Measurements from ENCODE around the gene SYNE2.

DNA sequence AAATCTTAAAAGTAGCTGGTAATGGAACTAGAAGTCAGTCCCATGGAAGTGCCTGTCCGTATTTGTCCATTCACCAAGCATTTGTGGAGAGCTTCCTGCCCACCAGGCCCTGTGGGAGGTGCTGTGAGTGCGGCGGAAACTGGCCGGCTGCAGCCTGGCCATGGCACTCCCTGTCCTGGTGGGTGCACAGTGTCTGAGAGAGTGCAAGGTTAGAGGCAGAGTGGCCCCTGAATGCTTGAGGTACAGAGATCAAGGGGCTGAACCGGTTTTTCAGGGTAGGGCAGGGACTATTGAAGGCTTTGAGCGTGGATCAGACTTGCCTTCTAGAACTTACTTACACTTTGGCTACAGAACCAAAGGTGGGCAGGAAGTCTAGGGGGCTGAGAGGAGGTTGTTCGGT lies 348.5 kb downstream of the SYNE2 start:
- TF ChIP-seq EZH2 (IDR thresholded peaks at IDR 0.05), result no peak
- TF ChIP-seq, protein P1, sequence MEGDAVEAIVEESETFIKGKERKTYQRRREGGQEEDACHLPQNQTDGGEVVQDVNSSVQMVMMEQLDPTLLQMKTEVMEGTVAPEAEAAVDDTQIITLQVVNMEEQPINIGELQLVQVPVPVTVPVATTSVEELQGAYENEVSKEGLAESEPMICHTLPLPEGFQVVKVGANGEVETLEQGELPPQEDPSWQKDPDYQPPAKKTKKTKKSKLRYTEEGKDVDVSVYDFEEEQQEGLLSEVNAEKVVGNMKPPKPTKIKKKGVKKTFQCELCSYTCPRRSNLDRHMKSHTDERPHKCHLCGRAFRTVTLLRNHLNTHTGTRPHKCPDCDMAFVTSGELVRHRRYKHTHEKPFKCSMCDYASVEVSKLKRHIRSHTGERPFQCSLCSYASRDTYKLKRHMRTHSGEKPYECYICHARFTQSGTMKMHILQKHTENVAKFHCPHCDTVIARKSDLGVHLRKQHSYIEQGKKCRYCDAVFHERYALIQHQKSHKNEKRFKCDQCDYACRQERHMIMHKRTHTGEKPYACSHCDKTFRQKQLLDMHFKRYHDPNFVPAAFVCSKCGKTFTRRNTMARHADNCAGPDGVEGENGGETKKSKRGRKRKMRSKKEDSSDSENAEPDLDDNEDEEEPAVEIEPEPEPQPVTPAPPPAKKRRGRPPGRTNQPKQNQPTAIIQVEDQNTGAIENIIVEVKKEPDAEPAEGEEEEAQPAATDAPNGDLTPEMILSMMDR (IDR thresholded peaks at IDR 0.05), result no peak
- TF ChIP-seq EZH2phosphoT487 (IDR thresholded peaks at IDR 0.05), result no peak

All from neural progenitor cell (in vitro differentiated cells).